ENCODE measurements around the gene CACNA2D3. TPM values are rescaled to one million over a fixed set of nuclear protein-coding genes. Genes with fewer than 3 reads are reported as not detected.

The CACNA2D3 gene
- total and polyA plus RNA-seq, 2 experiments from 2014 or later = 0.30 to 0.43 TPM

DNA sequence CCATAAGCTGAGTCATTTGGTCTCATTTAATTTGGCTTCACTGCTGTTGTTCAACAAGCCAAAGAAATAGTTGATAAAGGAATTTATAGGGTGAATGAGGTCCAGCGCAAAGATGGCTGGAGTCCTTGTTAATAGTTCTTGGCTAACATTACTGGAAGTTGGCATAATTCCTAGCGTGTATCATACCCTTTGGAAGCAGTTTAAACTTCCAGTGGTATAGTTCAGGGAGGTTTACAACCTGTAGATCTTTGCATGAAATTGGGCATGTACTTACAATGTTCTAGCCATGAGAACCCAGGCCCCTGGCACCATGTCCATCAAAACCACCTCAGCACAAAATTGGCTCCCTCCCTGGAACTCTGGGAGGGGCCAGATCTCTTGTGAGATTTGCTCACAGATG lies 424.7 kb downstream of the CACNA2D3 start:
- Histone ChIP-seq H3K9ac (no peak overlapping the region), H3K9me3 (ENCODE audit: low read depth) (no peaks in the 10 kb centered on the region), H4K20me1 (ENCODE audit: insufficient read depth) (no peaks in the 10 kb centered on the region), H3K4me2 (ENCODE audit: unreplicated experiment) (no peak overlapping the region), H2AFZ (no peak overlapping the region), H3F3A (ENCODE audit: insufficient read depth) (no peaks in the 10 kb centered on the region), H3K27me3 (replicated peaks; ENCODE audit: insufficient read depth) (no peaks in the 10 kb centered on the region), H3K4me1 (ENCODE audit: insufficient read depth) (no peaks in the 10 kb centered on the region), H3K36me3 (ENCODE audit: low read depth) (no peaks in the 10 kb centered on the region), H3K79me2 (ENCODE audit: insufficient read depth) (no peaks in the 10 kb centered on the region), H3K4me3 (no peak overlapping the region), H3K9me2 (ENCODE audit: insufficient read depth) (no peaks in the 10 kb centered on the region), H3K27ac (no peak overlapping the region)
- DNase-seq = no peak
- TF ChIP-seq EZH2 (IDR thresholded peaks at IDR 0.05; ENCODE audit: insufficient read depth, poor library complexity, severe bottlenecking) (no peak), EZH2phosphoT487 (IDR thresholded peaks at IDR 0.05; ENCODE audit: insufficient read depth, low read depth) (no peak)
- WGBS, 2 experiments (ENCODE audit: low coverage in 1 of 2, low lambda C conversion rate in 2 of 2, missing lambda C conversion rate in 2 of 2) = 11 to 21% methylated on average over 2 of the region's 2 CpGs
- in situ Hi-C loops (cut with MboI) = no loop called here

DNA sequence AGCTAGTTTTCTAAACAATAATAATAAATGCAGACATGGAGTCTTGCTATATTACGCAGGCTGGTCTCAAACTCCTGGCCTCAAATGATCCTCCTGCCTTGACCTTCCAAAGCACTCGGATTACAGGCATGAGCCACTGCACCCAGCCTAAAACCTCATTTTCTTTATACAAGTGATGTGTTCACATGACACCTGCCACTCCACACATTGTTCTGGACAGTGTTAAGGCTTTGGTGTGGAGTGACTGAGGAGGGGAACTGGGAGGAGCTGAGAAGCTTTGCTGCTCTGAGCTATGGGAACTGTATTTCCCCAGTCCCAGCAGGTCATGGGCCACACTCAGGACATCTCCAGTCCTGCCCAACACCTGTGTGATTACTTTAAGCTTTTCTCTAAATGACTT lies 425.5 kb downstream of the CACNA2D3 start:
- H3K27ac ChIP-seq = no peak overlapping the region
- no peaks in the 10 kb centered on the region for H3K9me3 ChIP-seq (ENCODE audit: low read depth)
- H3K79me2 ChIP-seq (ENCODE audit: insufficient read depth) = no peaks in the 10 kb centered on the region
- no peaks in the 10 kb centered on the region for H4K20me1 ChIP-seq (ENCODE audit: insufficient read depth)
- H3K9ac ChIP-seq = no peak overlapping the region
- in situ Hi-C loops (cut with MboI) = no loop called here
- no peak for DNase-seq
- no peaks in the 10 kb centered on the region for H3K4me1 ChIP-seq (ENCODE audit: insufficient read depth)
- no peaks in the 10 kb centered on the region for H3K9me2 ChIP-seq (ENCODE audit: insufficient read depth)
- no peaks in the 10 kb centered on the region for H3K36me3 ChIP-seq (ENCODE audit: low read depth)
- WGBS, 2 experiments (ENCODE audit: low coverage in 1 of 2, low lambda C conversion rate in 2 of 2, missing lambda C conversion rate in 2 of 2) = 49 to 53% methylated on average over 2 of the region's 2 CpGs
- H3K27me3 ChIP-seq (replicated peaks; ENCODE audit: insufficient read depth) = no peaks in the 10 kb centered on the region
- H2AFZ ChIP-seq = no peak overlapping the region
- H3F3A ChIP-seq (ENCODE audit: insufficient read depth) = no peaks in the 10 kb centered on the region
- TF ChIP-seq EZH2phosphoT487 (IDR thresholded peaks at IDR 0.05; ENCODE audit: insufficient read depth, low read depth) (no peak), EZH2 (IDR thresholded peaks at IDR 0.05; ENCODE audit: insufficient read depth, poor library complexity, severe bottlenecking) (no peak)
- H3K4me2 ChIP-seq (ENCODE audit: unreplicated experiment) = no peak overlapping the region
- no peak overlapping the region for H3K4me3 ChIP-seq

DNA sequence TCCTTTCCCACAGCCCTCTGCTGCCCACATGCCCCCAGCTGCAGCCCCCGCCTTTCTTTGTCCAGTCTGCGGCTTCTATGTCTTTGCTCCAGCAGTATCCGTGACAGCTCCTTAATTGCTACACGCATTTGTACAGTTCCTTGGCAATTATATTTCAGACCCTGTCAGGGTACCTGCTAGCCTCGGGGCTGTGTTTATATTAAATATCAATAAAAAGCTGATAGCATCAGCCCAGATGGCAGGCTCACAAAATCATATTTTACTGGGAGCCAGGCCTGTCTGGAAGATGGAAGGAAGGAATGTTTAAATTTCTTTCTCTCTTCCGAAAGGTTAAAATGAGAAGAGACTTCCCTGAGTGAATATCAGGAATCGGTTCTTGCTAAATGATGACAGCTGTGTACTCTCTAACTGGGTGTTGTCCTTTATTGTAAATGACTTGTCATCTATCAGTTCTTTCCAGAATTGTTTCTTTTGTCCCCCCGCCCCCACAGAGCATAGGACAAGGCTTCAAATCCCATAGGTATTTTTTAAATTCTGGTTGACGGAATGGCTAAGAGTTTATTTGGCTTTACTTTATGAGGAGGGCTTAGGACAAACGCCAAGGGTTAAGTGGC lies 427.4 kb downstream of the CACNA2D3 start:
- no peaks in the 10 kb centered on the region for H3F3A ChIP-seq (ENCODE audit: insufficient read depth)
- no peak overlapping the region for H3K9ac ChIP-seq
- no peak overlapping the region for H3K27ac ChIP-seq
- H4K20me1 ChIP-seq (ENCODE audit: insufficient read depth) = no peaks in the 10 kb centered on the region
- no peak overlapping the region for H2AFZ ChIP-seq
- TF ChIP-seq EZH2phosphoT487 (IDR thresholded peaks at IDR 0.05; ENCODE audit: insufficient read depth, low read depth) (no peak), EZH2 (IDR thresholded peaks at IDR 0.05; ENCODE audit: insufficient read depth, poor library complexity, severe bottlenecking) (no peak)
- no peaks in the 10 kb centered on the region for H3K4me1 ChIP-seq (ENCODE audit: insufficient read depth)
- DNase-seq = no peak
- no peak overlapping the region for H3K4me2 ChIP-seq (ENCODE audit: unreplicated experiment)
- 27 to 30% methylated on average over 10 of the region's 10 CpGs for WGBS, 2 experiments (ENCODE audit: low coverage in 1 of 2, low lambda C conversion rate in 2 of 2, missing lambda C conversion rate in 2 of 2)
- no peak overlapping the region for H3K4me3 ChIP-seq
- in situ Hi-C loops (cut with MboI) = no loop called here
- no peaks in the 10 kb centered on the region for H3K79me2 ChIP-seq (ENCODE audit: insufficient read depth)
- no peaks in the 10 kb centered on the region for H3K36me3 ChIP-seq (ENCODE audit: low read depth)
- no peaks in the 10 kb centered on the region for H3K27me3 ChIP-seq (replicated peaks; ENCODE audit: insufficient read depth)
- H3K9me3 ChIP-seq (ENCODE audit: low read depth) = no peaks in the 10 kb centered on the region
- H3K9me2 ChIP-seq (ENCODE audit: insufficient read depth) = no peaks in the 10 kb centered on the region

DNA sequence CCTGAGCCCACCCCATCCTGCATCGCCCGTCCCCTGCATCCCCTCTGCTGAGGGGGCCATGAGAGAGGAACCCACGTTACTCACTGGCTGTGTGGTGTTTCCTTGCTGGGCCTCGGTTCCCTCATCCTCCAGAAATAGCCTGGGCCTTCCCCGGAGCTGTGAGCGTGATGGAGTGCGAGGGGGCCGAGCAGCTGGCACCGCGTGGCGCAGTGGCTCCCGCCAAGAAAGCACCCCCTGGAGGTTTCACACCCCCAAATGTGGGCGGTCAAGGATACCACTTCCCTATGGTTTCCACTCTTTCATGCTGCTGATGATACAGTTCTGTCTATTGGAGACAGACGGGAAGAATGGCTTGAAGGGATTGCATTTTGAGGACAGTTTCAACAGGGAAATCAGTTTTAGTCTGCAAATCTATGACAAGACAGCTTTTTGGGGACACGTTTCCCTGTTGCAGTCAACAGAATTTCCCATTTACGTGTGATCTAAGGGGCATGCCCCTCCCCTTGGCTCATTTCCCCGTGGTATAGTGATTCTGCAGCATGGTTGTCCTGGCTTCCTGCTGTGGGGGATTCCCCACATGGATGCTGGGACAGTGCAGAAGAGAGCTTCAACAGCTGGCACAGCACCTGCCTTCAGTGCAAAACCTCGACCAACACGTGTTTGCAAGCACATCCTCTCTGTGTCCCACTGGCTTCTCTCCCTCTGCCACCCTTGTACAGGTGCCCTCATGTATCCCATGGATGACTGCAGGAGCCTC lies 428.0 kb downstream of the CACNA2D3 start:
- H3K9me2 ChIP-seq (ENCODE audit: insufficient read depth) = no peaks in the 10 kb centered on the region
- no peak for DNase-seq
- H3K36me3 ChIP-seq (ENCODE audit: low read depth) = no peaks in the 10 kb centered on the region
- no peak overlapping the region for H3K4me3 ChIP-seq
- no peak for TF ChIP-seq EZH2 (IDR thresholded peaks at IDR 0.05; ENCODE audit: insufficient read depth, poor library complexity, severe bottlenecking)
- no peak for TF ChIP-seq EZH2phosphoT487 (IDR thresholded peaks at IDR 0.05; ENCODE audit: insufficient read depth, low read depth)
- no peak overlapping the region for H3K4me2 ChIP-seq (ENCODE audit: unreplicated experiment)
- H3K4me1 ChIP-seq (ENCODE audit: insufficient read depth) = no peaks in the 10 kb centered on the region
- H2AFZ ChIP-seq = no peak overlapping the region
- no peak overlapping the region for H3K27ac ChIP-seq
- 56 to 58% methylated on average over 16 to 18 of the region's 19 CpGs for WGBS, 2 experiments (ENCODE audit: low coverage in 1 of 2, low lambda C conversion rate in 2 of 2, missing lambda C conversion rate in 2 of 2)
- H3K79me2 ChIP-seq (ENCODE audit: insufficient read depth) = no peaks in the 10 kb centered on the region
- H3F3A ChIP-seq (ENCODE audit: insufficient read depth) = no peaks in the 10 kb centered on the region
- no peaks in the 10 kb centered on the region for H3K9me3 ChIP-seq (ENCODE audit: low read depth)
- H3K9ac ChIP-seq = no peak overlapping the region
- no peaks in the 10 kb centered on the region for H4K20me1 ChIP-seq (ENCODE audit: insufficient read depth)
- H3K27me3 ChIP-seq (replicated peaks; ENCODE audit: insufficient read depth) = no peaks in the 10 kb centered on the region
- in situ Hi-C loops (cut with MboI) = no loop called here
